ENCODE measurements around the gene ACVR1B. TPM values are rescaled to one million over a fixed set of nuclear protein-coding genes. Genes with fewer than 3 reads are reported as not detected.

ACVR1B gene
- total and polyA plus RNA-seq, 4 donors: 4.0 to 21.9 (median 12.0) TPM

- H3K36me3 ChIP-seq (ENCODE audit: control insufficient read depth in 4 of 4, insufficient read depth in 3 of 4, low read depth in 1 of 4, low read length in 3 of 4): no peaks in the 10 kb centered on the region
- TF ChIP-seq, protein P1, sequence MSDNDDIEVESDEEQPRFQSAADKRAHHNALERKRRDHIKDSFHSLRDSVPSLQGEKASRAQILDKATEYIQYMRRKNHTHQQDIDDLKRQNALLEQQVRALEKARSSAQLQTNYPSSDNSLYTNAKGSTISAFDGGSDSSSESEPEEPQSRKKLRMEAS (IDR thresholded peaks at IDR 0.05): no peak
- TF ChIP-seq JUND (IDR thresholded peaks at IDR 0.05): peak in 1 of 2 donors; percentile 13
- peak; percentile 19 to 28 for TF ChIP-seq RAD21 (IDR thresholded peaks at IDR 0.05)
- no peak for TF ChIP-seq NR2F2 (IDR thresholded peaks at IDR 0.05)
- TF ChIP-seq SP1 (IDR thresholded peaks at IDR 0.05): peak; percentile 25
- TF ChIP-seq YY1 (IDR thresholded peaks at IDR 0.05): peak; percentile 24
- TF ChIP-seq, protein P2, sequence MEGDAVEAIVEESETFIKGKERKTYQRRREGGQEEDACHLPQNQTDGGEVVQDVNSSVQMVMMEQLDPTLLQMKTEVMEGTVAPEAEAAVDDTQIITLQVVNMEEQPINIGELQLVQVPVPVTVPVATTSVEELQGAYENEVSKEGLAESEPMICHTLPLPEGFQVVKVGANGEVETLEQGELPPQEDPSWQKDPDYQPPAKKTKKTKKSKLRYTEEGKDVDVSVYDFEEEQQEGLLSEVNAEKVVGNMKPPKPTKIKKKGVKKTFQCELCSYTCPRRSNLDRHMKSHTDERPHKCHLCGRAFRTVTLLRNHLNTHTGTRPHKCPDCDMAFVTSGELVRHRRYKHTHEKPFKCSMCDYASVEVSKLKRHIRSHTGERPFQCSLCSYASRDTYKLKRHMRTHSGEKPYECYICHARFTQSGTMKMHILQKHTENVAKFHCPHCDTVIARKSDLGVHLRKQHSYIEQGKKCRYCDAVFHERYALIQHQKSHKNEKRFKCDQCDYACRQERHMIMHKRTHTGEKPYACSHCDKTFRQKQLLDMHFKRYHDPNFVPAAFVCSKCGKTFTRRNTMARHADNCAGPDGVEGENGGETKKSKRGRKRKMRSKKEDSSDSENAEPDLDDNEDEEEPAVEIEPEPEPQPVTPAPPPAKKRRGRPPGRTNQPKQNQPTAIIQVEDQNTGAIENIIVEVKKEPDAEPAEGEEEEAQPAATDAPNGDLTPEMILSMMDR (IDR thresholded peaks at IDR 0.05; ENCODE audit: low read depth, low read length, missing input control): no peak
- TF ChIP-seq FOXA2 (IDR thresholded peaks at IDR 0.05): no peak
- no peak for TF ChIP-seq EGR1 (IDR thresholded peaks at IDR 0.05; ENCODE audit: low read depth in 2 of 2)
- no peak for TF ChIP-seq GABPA (IDR thresholded peaks at IDR 0.05 in 1 of 2, conservative IDR thresholded peaks at IDR 0.05 in 1 of 2)
- no peak for TF ChIP-seq REST (IDR thresholded peaks at IDR 0.05)
- no peak for TF ChIP-seq ATF3 (IDR thresholded peaks at IDR 0.05)
- TF ChIP-seq RXRA (IDR thresholded peaks at IDR 0.05): peak in 1 of 2 donors; percentile 49
- TF ChIP-seq TAF1 (conservative IDR thresholded peaks at IDR 0.05): no peak
- no peak for TF ChIP-seq FOXA1 (IDR thresholded peaks at IDR 0.05)
- peak; percentile 64 to 68 for TF ChIP-seq HNF4A (conservative IDR thresholded peaks at IDR 0.05)
- H3K4me1 ChIP-seq (ENCODE audit: control insufficient read depth in 4 of 4, insufficient read depth in 4 of 4, low read length in 3 of 4): peaks cover 0 to 16% (median 14%) of the 10 kb centered on the region in 4 donors
- peak overlapping the region in 1 of 2 donors; percentile 28 for H3K27ac ChIP-seq (ENCODE audit: low read depth in 1 of 2, low read length in 2 of 2)
- no peak overlapping the region for H3K4me3 ChIP-seq (ENCODE audit: low read depth in 1 of 3, low read length in 3 of 3)
- 36% methylated on average over 5 of the region's 5 CpGs for WGBS
- no peaks in the 10 kb centered on the region for H3K9me3 ChIP-seq (ENCODE audit: control insufficient read depth in 4 of 4, low read length in 3 of 4)
- H3K9ac ChIP-seq (ENCODE audit: low read depth in 1 of 2, low read length in 2 of 2): no peak overlapping the region
- no peaks in the 10 kb centered on the region for H3K27me3 ChIP-seq (ENCODE audit: control insufficient read depth in 4 of 4, insufficient read depth in 4 of 4, low read length in 3 of 4)
- no peak for DNase-seq (ENCODE audit: low spot score)
Observed at GRCh38 chr12:51932218-51933076, 19.1 kb upstream of the ACVR1B start.

- TF ChIP-seq EGR1 (IDR thresholded peaks at IDR 0.05; ENCODE audit: low read depth in 2 of 2): no peak
- TF ChIP-seq, protein P2 (IDR thresholded peaks at IDR 0.05; ENCODE audit: low read depth, low read length, missing input control): no peak
- no peak for TF ChIP-seq ZBTB33 (IDR thresholded peaks at IDR 0.05)
- no peak for TF ChIP-seq YY1 (IDR thresholded peaks at IDR 0.05)
- 97% methylated on average over 4 of the region's 4 CpGs for WGBS
- Histone ChIP-seq H3K27ac (ENCODE audit: low read depth in 1 of 2, low read length in 2 of 2) (no peak overlapping the region), H3K9me3 (ENCODE audit: control insufficient read depth in 4 of 4, low read length in 3 of 4) (no peaks in the 10 kb centered on the region), H3K9ac (ENCODE audit: low read depth in 1 of 2, low read length in 2 of 2) (no peak overlapping the region), H3K4me1 (ENCODE audit: control insufficient read depth in 4 of 4, insufficient read depth in 4 of 4, low read length in 3 of 4) (peaks cover 0 to 16% (median 14%) of the 10 kb centered on the region in 4 donors), H3K36me3 (ENCODE audit: control insufficient read depth in 4 of 4, insufficient read depth in 3 of 4, low read depth in 1 of 4, low read length in 3 of 4) (no peaks in the 10 kb centered on the region), H3K4me3 (ENCODE audit: low read depth in 1 of 3, low read length in 3 of 3) (no peak overlapping the region), H3K27me3 (ENCODE audit: control insufficient read depth in 4 of 4, insufficient read depth in 4 of 4, low read length in 3 of 4) (no peaks in the 10 kb centered on the region)
- DNase-seq (ENCODE audit: low spot score): no peak
Observed at GRCh38 chr12:51934080-51934479, 17.4 kb upstream of the ACVR1B start.

Data from liver (tissue), 9 donors.